HFFc6 (cell line): ENCODE results near the gene KRTAP10-10. TPM values are rescaled to one million over a fixed set of nuclear protein-coding genes. Genes with fewer than 3 reads are reported as not detected.
"Not testable (repeated sequence)": the region's sequence is repeated elsewhere in the genome, so short reads cannot be mapped to it uniquely, and the experiment has no call there.

ENCODE experiments used
- DNase-seq: peaks from one replicate; pipeline ENCODE4 v3.0.0-alpha.2; 2018
- H3K27ac Mint-ChIP-seq: 2 replicates; pipeline ENCODE4 v1.8.0; 2020; ENCODE audit warnings: mild to moderate bottlenecking, mixed read lengths
- H3K27me3 Mint-ChIP-seq: 2 replicates; pipeline ENCODE4 v1.8.0; 2021; ENCODE audit warnings: mild to moderate bottlenecking, moderate library complexity, mixed read lengths; ENCODE audit not compliant: insufficient read depth
- H3K36me3 Mint-ChIP-seq: 2 replicates; pipeline ENCODE4 v1.8.0; 2021; ENCODE audit warnings: low read depth, mixed read lengths
- H3K4me1 Mint-ChIP-seq: 2 replicates; pipeline ENCODE4 v1.8.0; 2020; ENCODE audit warnings: low read depth, mixed read lengths
- H3K4me3 Mint-ChIP-seq: 2 replicates; pipeline ENCODE4 v1.8.0; 2020; ENCODE audit warnings: mild to moderate bottlenecking, moderate library complexity, mixed read lengths
- H3K9me3 Mint-ChIP-seq: 2 replicates; pipeline ENCODE4 v1.8.0; 2020; ENCODE audit warnings: mild to moderate bottlenecking, mixed read lengths
- total RNA-seq, 6 experiments: library from RNA; stranded (reverse); fragmentation: NEBNext Ultra II Directional; extraction: Animal tissue kit (Norgen Biotek cat#: 25700); gene quantifications; 2 replicates in 1 of 6; 3 replicates in 5 of 6; pipeline ENCODE4 v1.2.3, GENCODE V29; 2021
- TF ChIP-seq, protein P1 (sequence below): fragments of 200-600 bp; sonication (generic); IDR thresholded peaks from 2 replicates; pipeline ENCODE4 v1.5.0; 2021; ENCODE audit warnings: antibody characterized with exemption, mild to moderate bottlenecking

The KRTAP10-10 gene
- total RNA-seq, 6 experiments from 2014 or later, result not detected

DNA sequence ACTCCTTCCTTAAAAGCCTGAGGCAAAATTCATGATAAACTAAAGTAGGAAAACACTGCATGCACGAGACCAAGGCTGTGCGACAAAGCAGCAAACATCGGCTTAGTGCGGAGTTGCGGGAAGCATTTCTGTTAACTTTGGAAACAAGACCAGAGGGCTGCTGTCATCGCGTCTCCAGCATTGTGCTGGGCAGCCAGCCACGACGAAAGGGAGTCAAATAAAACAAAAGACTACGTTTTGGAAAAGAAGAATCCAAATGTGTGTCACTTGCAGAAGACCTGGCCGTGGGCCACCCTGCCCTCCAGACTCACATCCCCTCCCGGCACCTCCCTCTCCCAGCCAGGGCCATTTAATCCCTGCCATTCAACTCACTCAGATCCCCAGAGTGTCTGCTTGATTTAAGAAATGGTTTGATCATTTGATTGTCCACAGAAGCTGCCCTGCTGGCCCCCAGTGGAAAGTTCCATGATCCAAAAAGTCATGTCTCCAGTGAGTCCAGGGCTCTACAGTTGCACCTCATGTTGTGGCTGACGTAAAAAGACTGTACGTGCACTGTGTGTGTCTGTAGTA lies 6.7 kb downstream of the KRTAP10-10 start:
- DNase-seq, result no peak
- Mint-ChIP-seq H3K4me3 (no peak overlapping the region), H3K9me3 (peaks cover 62% of the 10 kb centered on the region), H3K4me1 (no peaks in the 10 kb centered on the region), H3K27ac (no peak overlapping the region), H3K36me3 (peaks cover 28% of the 10 kb centered on the region), H3K27me3 (peaks cover 4% of the 10 kb centered on the region; the same call in 1 of the 2 replicates)
- TF ChIP-seq, protein P1, sequence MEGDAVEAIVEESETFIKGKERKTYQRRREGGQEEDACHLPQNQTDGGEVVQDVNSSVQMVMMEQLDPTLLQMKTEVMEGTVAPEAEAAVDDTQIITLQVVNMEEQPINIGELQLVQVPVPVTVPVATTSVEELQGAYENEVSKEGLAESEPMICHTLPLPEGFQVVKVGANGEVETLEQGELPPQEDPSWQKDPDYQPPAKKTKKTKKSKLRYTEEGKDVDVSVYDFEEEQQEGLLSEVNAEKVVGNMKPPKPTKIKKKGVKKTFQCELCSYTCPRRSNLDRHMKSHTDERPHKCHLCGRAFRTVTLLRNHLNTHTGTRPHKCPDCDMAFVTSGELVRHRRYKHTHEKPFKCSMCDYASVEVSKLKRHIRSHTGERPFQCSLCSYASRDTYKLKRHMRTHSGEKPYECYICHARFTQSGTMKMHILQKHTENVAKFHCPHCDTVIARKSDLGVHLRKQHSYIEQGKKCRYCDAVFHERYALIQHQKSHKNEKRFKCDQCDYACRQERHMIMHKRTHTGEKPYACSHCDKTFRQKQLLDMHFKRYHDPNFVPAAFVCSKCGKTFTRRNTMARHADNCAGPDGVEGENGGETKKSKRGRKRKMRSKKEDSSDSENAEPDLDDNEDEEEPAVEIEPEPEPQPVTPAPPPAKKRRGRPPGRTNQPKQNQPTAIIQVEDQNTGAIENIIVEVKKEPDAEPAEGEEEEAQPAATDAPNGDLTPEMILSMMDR, result no peak

DNA sequence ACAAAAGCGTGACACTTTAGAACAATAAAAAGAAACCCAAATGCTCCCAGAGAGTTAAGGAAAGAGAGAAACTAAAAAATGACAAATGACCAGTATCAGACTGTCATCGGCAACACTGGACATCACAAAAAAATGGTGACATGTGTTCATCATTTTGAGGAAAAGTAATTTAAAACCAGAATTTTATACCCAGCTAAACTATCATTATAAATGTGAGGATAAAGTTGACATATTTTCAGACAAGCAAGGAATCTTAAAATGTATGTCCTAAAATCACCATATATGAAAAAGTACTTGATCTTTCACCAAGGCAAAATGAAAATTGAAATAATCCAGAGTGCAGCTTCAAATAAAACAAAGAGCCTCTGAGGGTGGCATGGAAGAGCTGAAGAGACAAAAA lies 7.7 kb downstream of the KRTAP10-10 start:
- Mint-ChIP-seq H3K4me3 (no peak overlapping the region), H3K27me3 (peaks cover 4% of the 10 kb centered on the region; the same call in 1 of the 2 replicates), H3K36me3 (peaks cover 28% of the 10 kb centered on the region), H3K9me3 (peaks cover 63% of the 10 kb centered on the region), H3K4me1 (no peaks in the 10 kb centered on the region), H3K27ac (no peak overlapping the region)
- no peak for DNase-seq
- TF ChIP-seq, protein P1, result no peak

DNA sequence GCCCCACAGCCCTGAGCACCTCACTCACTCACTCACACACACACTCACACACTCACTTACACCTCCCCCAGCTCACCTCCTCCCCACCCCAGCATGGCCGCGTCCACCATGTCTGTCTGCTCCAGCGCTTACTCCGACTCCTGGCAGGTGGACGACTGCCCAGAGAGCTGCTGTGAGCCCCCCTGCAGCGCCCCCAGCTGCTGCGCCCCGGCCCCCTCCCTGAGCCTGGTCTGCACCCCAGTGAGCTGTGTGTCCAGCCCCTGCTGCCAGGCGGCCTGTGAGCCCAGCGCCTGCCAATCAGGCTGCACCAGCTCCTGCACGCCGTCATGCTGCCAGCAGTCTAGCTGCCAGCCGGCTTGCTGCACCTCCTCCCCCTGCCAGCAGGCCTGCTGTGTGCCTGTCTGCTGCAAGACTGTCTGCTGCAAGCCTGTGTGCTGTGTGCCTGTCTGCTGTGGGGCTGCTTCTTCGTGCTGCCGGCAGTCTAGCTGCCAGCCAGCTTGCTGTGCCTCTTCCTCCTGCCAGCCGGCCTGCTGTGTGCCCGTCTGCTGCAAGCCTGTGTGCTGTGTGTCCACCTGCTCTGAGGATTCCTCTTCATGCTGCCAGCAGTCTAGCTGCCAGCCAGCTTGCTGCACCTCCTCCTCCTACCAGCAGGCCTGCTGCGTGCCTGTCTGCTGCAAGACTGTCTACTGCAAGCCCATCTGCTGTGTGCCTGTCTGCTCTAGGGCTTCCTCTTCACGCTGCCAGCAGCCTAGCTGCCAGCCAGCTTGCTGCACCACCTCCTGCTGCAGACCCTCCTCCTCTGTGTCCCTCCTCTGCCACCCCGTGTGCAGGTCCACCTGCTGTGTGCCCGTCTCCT lies 9.4 kb downstream of the KRTAP10-10 start, which contains the start of gene KRTAP10-11:
Gene KRTAP10-11 (plus strand): TSS at position 49 of the 856 bp plus-strand sequence. CDS start 45 bp downstream, at position 94.
- Mint-ChIP-seq H3K36me3 (peaks cover 23% of the 10 kb centered on the region), H3K9me3 (peaks cover 58% of the 10 kb centered on the region)
- H3K27ac Mint-ChIP-seq, H3K27me3 Mint-ChIP-seq, H3K4me1 Mint-ChIP-seq, DNase-seq, H3K4me3 Mint-ChIP-seq: not testable (repeated sequence)

DNA sequence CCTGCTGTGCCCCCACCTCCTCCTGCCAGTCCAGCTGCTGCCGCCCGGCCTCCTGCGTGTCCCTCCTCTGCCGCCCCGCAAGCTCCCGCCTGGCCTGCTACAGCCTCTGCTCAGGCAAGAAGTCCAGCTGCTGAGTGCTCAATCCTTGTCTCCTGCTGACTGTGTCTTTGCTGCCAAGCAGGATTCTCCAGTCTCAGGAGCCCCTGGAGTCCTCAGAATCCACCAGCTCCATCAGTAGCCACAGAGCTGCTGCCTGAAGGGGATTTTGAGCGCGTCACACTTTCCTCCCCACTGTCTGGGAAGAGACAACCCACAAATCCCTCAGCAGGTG lies 10.0 kb downstream of the KRTAP10-10 start:
- peaks cover 23% of the 10 kb centered on the region for H3K36me3 Mint-ChIP-seq
- H3K9me3 Mint-ChIP-seq, result peaks cover 56% of the 10 kb centered on the region
- no peak for DNase-seq
- no peak overlapping the region for H3K4me3 Mint-ChIP-seq
- no peaks in the 10 kb centered on the region for H3K4me1 Mint-ChIP-seq
- H3K27ac Mint-ChIP-seq, result no peak overlapping the region
- peaks cover 5% of the 10 kb centered on the region for H3K27me3 Mint-ChIP-seq
- TF ChIP-seq, protein P1, result no peak

DNA sequence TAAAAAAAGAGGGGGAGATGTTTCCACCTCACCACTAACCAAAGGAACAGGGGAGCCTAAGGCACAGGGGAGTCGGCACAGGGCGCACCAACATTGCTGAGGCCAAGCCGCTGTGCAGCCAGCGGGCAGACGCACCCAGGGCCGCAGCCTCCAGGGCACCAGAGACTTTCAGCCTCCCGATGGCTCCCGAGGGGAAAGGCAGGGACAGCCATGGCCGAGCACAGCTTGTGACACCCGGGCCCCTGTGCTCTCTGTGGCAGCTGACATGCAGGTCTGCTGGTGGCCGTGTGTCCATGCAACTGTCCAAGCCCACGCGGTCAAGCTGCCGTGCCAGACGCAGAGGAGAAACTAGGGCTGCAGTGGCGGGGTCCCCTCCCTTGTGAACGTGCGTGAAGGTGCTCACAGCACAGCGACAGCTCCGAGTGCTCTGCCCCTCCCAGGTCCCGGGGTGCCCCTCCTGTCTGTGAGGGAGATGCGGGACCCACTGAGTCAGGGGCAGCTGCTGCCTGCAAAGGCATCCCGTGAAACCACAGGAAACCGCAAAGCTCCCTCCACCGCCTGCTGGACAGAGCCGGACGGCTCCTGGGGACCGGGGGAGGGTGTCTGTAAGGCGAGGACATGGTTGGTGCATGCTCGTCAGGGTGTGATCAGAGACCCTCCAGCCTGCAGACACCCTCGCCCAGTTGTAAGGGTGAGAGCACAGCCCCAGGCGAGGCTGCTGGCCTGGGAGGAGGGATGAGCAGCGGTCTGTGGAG lies 11.6 kb downstream of the KRTAP10-10 start:
- TF ChIP-seq, protein P1, result no peak
- DNase-seq, result no peak
- peaks cover 8% of the 10 kb centered on the region for H3K27me3 Mint-ChIP-seq
- no peak overlapping the region for H3K4me3 Mint-ChIP-seq
- no peak overlapping the region for H3K27ac Mint-ChIP-seq
- H3K36me3 Mint-ChIP-seq, result peaks cover 21% of the 10 kb centered on the region
- no peaks in the 10 kb centered on the region for H3K4me1 Mint-ChIP-seq
- H3K9me3 Mint-ChIP-seq, result peaks cover 58% of the 10 kb centered on the region
